ENCODE measurements around the gene TUBB6.

Gene TUBB6

DNA sequence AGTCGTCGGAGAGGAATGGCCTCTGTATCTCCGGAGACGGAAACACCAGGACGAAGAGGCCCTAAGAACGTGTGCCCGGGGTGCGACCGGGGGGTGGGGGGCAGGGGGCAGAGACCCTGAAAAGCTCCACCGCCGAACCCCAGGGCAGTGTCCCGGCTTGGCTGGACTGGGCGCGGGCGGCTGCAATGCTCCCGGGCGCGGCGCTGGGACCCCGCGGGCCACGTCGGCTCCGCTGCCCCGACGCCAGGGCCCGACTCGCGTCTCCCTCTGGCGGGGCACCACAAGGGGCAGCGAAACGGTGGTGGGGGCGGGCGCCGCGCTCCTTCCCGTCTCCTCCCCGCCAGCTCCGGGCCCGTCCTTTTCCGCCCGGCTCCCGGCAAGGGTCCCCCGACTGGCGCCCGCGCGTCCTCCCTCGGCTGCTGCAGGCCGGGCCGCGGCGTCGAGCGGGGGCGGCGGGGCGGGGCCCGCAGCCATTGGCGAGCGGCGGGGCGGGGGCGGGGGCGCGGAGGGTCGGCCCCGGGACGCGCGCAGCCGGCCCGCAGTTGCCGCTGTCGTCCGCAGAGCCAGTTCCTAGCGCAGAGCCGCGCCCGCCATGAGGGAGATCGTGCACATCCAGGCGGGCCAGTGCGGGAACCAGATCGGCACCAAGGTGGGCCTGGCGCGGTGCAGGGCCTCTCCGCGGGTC lies at the start of gene TUBB6:
Gene TUBB6 (plus strand): TSS at position 541 of the 685 bp plus-strand sequence. CDS start 52 bp downstream, at position 593.
- peak; percentile 38 for DNase-seq (ENCODE audit: low spot score)

DNA sequence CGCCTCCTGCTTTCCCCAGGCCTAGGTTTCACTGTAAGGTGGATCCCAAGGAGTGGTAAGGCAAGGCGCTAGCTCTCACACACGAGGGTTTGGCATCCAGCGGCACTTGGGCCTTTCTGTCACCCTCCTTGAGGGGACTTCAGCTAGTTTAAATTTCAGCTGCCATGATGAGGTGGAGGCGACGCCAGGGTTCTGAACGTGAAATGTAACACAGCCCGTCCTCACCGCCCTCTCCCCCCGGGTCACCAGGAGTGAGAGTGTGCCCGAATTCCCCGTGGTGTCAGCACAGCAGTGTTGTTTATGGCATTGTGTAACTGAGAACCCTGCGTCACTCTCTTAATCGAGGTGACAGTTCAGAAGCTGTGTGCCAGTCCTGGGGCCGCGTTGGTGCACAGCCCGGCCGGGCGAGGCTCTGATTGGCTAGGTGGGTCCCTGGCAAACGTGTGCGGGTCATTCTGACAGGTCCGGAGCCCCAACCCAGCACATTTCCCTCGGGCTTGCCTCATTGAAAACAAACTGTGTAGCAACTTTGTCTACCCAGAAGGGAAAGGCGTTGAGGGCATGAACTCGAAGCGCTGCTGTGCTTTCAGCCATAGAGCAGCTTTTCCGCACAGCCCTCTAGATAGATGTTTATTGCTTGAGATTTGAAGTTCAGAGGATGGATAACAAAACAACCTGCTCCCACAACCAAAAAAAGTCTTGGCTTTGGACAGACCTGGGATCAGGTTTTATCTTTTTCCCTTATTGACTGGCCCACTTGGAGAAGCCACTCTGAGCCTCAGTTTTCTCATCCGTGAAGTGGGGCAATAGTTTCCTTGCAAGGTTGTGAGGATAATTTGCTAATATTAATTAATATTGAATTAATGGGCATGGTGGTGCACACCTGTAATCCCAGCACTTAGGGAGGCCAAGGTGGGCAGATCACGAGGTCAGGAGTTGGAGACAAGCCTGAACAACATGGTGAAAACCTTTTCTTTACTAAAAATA lies 49.0 kb upstream of the TUBB6 start:
- no peak for DNase-seq (ENCODE audit: low spot score)

DNA sequence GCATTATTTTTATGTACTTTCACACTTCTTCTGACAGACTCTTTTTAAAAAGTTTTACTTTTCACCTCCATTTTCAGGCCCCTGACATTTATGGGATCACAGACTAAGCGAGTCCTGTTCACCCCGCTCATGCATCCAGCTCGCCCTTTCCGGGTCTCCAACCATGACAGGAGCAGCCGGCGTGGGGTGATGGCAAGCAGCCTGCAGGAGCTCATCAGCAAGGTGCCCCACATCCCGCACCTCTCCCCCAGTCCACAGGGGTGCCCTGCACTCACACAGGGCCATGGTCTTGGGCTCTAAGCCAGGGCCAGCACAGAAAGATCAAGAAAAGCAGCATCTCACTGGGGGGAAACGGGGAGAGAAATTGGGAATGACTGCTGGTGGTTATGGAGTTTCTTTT lies 45.3 kb upstream of the TUBB6 start:
- no peak for DNase-seq (ENCODE audit: low spot score)

DNA sequence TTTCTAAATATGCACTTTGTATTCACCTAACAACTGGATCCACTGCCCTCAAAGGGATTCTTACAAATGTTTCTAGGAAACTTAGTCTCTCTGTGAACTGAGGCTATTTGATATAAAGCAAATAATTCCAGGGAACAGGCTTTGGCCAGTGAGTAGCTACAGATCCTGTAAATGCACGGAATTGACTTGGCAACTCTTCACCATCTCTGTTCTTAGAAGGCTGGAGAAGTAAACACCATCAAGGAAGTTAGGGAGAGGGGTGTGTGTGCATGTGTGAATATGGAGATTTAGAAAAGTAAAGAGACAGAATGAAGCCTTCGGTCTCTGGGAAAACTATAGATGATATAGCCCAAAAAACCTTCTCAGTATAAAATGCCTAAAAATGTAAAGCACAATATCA lies 43.2 kb upstream of the TUBB6 start:
- no peak for DNase-seq (ENCODE audit: low spot score)

DNA sequence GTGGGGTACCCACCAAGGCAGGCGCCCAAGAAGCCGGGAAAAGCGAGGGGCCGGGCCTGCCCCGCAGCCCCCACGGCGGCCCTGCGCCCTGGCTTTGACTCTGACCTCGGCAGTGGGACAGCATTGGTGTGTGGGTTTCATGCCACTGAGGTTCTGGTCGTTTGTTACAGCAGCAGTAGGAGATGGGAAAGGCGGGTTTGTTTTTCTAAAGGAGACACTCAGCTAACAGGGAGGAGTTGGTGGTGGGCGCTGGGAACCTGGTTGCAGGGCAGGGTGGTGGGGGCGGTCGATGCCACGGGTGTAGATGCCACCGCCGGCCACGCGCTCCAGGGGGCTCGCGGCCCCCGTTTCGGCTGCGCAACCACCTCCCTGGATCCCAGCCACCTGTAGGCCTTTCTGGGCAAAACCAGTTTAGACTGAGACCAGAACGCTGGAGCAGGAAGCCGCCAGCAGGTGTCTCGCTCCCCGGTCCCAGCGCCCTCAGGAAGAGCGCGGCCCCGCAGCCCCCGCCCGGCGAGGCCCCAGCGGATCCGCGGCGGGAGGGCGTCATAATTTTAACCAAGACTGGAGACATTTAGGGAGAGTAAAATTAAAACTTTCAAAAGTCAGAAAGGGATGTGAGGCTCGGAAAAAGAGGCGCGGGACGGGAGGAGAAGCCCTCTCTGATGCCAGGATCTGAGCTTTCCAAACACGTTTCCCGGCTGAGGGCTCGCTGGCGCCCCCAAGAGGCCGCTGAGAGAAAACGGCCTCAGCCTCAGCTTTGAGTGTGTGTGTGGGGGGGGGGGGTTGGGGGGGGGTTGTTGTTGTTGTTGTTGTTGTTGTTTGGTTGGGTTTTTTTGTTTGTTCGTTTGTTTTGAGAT lies 36.4 kb upstream of the TUBB6 start:
- peak; percentile 84 for DNase-seq (ENCODE audit: low spot score)

DNA sequence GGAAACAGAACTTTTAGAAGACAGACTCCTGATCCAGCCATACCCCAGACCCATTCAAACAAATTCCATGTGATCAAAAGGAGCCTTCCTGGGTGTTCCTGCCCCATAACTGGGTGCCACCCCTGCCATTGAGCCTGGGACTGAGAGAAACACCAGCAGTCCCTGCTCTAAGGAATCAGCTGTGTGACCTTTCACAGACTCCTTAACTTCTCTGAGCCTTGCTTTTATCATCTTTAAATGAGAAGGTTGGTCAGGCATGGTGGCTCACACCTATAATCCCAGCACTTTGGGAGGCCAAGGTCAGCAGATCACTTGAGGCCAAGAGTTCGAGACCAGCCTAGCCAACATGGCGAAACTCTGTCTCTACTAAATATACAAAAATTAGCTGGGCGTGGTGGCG lies 33.2 kb upstream of the TUBB6 start:
- DNase-seq (ENCODE audit: low spot score): no peak

DNA sequence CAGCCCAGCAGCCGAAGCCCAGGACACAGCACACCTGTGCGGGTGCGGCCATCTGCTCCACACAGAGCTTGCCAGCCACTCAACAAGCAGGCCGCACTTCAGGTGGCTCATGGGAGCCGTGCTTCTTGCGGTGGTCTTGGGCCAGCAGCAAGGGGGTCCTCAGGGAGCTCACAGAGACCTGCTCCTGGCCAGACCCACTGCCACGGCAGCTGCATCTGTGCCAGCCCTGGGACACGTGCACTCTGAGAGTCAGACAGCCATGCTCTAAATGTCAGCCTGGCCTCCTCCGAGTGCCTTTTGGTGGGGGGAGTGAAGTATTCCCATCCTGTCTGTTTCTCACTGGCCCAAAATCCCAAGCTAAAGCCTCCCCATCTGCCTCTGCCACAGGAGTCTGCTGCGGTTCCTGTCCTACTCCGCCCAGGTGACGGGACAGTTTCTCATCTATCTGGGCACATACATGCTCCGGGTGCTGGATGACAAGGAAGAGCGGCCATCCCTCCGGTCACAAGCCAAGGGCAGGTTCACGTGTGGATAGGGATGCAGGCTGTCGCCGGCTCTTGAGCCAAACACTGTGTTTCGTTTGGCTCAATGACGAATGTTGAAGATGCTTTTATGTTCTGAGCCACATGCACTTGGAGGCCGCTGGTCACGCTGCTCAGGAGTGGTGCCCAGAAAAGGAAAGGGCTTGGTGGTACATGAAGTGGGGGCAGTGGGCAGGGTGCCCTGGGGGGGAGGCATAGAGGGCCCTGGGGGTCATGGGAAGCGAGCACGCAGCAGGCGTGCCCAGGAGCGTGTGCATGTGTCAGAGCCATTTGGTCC lies 31.1 kb upstream of the TUBB6 start:
- no peak for DNase-seq (ENCODE audit: low spot score)

DNA sequence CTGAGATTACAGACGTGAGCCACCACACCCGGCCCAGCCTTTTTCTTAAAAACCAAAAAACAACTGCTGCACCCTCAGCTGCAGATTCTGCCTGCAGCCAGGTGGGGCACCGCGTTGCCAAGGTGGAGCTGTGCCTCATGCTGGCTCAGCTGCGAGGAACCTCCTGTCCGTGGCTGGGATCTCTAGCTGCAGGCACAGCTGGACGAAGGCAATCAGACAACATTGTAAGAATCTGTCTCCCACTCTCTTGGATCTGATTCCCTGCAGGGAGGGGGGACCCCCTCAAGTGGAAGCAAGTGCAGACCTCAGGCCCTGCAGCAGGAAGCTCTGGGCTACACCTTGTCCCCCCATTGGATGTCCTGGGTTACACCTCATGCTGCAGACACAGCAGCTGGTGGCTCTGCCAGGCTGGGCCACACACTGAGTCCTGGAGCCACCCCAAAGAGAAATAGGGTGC lies 29.8 kb upstream of the TUBB6 start:
- DNase-seq (ENCODE audit: low spot score): no peak

DNA sequence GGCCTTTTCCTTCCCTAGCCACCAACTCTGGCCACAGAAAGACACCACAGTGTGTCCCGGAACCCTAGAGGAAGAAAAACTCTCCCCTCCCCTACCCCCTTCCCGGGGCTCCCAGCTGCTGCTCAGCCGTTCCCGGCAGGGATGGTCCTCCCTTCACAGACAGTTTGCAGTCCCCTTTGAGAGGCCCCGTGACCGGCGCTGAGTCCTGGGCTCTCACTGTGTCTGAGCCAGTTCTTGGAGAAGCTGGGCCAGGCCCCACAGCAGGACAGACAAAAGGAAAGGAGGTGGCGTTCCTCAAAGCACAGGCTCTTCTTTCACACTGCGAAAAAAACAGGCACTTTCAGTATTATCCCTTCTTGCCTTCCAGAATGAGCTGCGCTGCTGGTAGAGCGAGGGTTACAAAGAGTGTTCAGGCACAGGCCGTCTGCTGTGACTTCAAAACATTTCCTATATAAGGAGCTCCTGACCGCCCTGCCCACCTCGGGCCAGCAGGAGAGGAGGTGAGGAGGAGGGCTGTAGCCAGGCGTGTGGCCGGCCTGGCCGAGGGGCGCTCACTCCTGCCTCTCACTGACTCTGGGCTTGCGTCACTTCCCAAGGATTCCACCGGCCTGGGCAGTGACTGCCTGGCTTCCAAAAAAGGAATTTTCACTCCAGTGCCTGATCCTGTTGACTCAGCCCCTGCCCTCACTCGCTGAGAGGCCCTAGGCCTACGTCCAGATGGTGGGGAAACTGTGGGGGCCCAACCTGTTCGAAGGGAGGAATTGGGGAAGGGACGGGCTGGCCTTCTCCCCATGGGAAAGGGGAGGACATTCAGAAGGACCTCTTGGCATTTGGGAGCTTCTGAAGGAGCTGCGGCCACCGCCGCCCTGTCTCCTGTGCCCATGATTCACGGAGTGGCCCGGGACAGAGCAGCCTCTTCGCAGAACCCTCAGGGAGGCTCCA lies 29.0 kb upstream of the TUBB6 start:
- DNase-seq (ENCODE audit: low spot score): no peak

DNA sequence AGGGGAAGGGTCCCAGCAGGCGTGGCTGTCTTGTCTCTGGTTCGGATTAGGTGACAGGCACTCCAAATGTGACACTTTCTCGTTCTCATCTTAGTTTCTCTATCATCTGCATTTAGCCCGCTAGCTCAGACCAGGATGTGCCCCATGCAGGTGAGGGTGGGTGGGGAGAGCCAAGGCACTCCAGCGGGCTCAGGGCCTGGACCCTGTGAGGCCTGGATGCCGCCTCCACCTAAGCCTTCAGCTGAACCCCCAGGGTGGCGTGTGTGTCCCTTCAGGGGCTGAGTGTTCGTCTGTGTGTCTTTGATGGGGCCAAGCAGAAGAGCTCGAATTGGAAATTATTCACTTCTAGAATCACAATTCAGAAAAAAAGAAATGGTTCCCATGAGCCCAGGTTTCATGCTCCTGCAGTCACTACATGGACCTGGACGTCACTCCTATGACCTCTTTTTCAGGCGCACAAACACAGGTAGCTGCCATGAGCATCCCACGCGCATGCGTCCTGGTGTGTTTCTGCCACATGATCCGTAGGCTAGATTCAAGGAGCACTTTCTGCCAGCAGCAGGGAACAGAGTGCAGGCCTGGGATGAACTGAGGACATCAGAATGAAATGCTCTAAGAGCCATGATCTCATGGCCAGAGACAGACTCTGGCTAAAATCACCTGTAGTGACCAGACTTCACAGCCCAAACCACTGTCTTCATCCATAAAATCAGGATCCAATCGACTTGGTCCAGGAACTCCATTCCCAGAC lies 28.1 kb upstream of the TUBB6 start:
- DNase-seq (ENCODE audit: low spot score): no peak

DNA sequence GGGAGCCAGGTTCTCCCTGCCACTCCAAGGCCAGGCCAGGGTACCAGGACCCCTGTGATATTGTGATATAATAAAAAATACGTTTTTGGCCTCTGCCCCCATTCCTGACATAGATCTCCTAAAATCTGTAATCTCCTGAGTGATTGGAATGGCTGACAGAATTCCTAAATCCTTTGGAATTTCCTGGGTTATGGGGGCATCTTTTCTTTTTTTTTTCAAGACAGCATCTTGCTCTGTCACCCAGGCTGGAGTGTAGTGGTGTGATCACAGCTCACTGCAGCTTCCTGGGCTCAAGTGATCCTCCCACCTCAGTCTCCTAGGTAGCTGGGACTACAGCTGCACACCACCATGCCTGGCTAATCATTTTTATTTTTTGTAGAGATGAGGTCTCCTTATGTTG lies 26.2 kb upstream of the TUBB6 start:
- no peak for DNase-seq (ENCODE audit: low spot score)

DNA sequence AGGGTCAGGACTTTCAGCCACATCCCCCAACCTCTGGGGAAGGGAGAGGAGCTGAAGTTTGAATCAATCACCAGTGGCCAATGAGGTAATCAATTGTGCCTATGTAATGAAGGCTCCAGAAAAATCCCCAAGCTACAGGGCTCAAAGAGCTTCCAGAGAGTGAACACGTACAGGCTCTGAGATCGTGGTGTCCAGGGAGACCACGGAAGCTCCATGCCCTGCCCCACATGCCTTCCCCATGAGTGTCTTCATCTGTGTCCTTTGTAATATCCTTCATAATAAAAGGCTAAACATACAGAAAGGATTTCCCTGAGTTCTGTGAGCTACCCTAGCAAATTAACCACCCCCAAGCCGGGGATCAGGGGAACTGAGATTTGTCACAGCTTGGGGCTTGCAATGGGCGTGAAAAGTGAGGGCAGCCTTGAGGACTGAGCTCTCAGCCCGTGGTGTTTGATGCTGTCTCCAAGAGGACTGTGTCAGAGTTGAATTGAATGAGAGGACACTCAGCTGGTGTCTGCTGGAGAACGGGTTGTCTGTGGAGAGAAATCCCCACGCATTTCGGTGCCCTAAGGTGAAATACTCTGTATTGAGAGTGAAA lies 25.5 kb upstream of the TUBB6 start:
- no peak for DNase-seq (ENCODE audit: low spot score)

DNA sequence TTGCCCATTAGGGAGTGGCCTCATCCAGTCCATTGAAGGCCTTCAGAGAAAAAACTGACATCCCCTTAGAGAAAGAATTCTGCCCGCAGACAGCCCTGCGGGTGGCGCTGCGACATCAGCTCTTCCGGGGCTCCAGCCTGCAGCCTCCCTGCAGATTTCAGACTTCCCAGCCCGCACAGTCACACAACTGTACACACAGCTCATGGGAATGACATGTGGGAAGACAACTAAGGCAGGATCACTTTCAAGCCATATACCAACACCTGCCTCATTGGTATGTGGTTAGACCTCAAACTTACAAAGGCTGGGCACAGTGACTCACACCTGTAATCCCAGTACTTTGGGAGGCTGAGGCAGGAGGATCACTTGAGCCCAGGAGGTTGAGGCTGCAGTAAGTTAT lies 24.8 kb upstream of the TUBB6 start:
- DNase-seq (ENCODE audit: low spot score): peak; percentile 38

DNA sequence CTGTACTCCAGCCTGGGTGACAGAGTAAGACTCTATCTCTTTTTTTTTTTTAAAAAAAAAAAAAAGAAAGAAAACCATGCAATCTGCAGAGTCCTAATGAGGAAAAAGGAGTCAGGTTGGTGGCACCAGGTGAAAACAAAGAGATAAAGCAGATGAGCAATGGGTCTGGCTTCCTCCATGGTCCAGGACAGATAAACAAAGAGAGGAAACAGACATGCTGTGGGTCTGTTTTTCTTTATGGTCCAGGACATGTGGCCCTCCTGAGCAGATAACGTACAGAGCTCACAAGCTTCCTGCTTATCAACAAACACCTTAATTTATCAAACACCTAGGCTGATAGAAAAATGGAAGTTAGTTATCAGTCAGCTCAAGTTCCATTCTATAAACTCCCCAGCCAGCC lies 24.4 kb upstream of the TUBB6 start:
- DNase-seq (ENCODE audit: low spot score): no peak

DNA sequence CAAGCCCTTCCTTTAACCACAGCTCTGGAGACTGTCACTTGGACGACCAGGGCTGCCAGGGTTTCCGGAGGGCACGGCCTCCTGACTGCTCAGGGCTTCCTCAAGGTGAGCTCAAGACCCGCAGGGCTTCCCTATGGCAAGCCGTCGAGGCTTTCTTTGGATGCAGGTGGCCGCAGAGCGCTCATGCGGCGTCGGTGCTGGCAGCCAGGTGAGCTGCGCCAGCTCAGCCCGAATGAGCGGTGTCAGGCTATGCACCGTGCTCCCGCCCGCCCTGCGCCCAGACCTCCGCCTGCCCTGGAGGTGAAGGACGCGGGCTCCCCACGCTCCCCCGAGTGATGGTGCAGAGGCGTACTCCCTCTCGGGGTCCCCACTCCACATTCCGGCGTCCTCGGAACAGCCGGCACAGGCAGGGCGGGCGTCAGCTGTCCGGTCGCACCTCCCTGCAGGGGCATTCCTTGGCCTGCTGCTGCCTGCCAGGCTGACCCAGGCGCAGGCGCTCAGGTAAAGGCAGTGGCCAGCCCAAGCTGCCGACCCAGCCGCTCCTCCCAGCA lies 20.8 kb upstream of the TUBB6 start:
- DNase-seq (ENCODE audit: low spot score): no peak

DNA sequence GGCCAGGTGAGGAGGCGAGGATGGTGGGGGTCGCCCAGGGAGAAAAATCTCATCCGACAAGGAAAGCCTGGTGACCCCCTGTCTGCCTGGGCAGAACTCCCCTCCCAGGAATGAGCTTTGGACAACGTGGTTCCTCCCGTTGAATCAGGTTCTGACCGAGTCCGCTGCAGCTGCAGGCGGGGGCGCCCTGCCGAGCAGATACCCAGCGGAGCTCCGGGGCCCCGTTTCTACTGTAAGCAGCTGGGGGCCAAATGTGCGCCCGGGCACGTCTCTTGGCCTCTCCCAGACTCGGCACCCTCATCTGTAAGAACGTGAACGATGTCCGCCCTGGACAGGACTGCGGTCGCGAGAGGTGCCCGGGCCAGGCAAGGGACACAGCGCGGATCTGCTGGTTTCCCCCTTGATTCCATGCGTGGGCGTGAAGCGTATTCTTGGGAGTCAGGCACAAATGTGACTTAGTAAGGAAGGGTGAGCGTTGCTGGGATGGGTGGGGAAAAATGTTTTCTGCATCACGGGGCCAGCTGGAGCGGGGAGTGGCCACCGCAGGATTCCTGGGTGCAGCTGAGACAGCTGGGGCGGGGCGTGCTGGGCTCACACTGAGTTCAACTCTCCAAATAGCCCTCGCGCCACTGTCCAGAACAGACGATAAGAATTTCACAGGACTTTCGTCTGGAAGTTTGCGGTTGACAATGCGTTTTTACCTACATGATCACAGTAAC lies 20.2 kb upstream of the TUBB6 start:
- DNase-seq (ENCODE audit: low spot score): peak; percentile 18

DNA sequence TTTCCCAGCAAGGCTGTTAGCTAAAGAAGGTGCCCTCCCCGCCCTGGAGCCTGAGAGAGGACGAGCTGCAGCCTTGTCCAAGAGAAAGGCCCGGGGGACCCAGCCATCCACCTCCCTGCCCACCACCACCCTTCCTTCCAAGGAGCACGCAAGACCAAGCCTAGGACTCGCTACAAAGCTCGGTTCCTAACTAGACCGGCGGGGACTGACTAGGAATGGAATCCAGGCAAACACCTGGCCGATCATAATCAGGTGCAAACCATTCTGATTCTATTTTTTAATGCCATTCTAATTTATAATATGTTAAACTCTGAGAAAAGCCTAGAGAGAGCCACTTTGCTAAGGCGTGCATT lies 19.7 kb upstream of the TUBB6 start:
- no peak for DNase-seq (ENCODE audit: low spot score)

DNA sequence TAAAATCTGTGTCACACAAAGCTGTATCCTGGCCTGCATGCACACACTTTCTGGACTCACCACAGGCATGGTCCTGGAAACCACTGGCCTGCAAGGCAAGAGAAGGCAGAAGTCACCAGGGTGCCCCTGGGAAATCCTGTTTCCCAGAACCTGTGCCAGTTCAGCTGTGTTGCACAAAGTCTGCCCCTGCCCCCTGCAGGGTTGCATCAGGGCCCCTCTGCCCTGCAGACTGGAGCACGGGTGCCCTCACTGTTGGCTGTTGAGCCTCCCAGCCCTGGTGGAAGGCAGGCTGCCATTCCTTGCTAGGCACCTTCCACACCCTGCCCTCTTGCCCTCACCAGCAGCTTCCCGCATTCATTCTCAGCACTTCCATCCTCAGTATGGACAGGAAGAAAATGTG lies 18.0 kb upstream of the TUBB6 start:
- DNase-seq (ENCODE audit: low spot score): no peak

Data from hematopoietic multipotent progenitor cell treated with erythropoietin and hydrocortisone succinate and interleukin-3 and kit ligand, for 17 days (in vitro differentiated cells).